ENCODE results near the gene DNAAF2.
A peak's percentile ranks its signal among the peaks of the same experiment; 100 is the strongest.
"Not testable (repeated sequence)": the region's sequence is repeated elsewhere in the genome, so short reads cannot be mapped to it uniquely, and the experiment has no call there.

Gene DNAAF2

GRCh38 chr14:49620182-49621113, 14.6 kb downstream of the DNAAF2 start, which contains the start of the genes MGAT2 and RPL36AL:
TSS of gene MGAT2 (plus strand) at chr14:49620799. CDS start at chr14:49621269, 470 bp downstream.
TSS of gene RPL36AL (minus strand) at chr14:49620626. CDS start at chr14:49619104, 1,522 bp downstream.
- DNase-seq: peak; percentile 91 to 96

- DNase-seq: no peak
Measured at GRCh38 chr14:49619730-49620129, 15.3 kb downstream of the DNAAF2 start.

GRCh38 chr14:49619273-49619672, 15.8 kb downstream of the DNAAF2 start:
- DNase-seq: not testable (repeated sequence)

GRCh38 chr14:49617852-49618519, 17.1 kb downstream of the DNAAF2 start:
- no peak for DNase-seq

- DNase-seq: peak in 1 of 2 experiments; percentile 44
Measured at GRCh38 chr14:49615776-49616175, 19.3 kb downstream of the DNAAF2 start.

- no peak for DNase-seq
Measured at GRCh38 chr14:49614196-49614595, 20.8 kb downstream of the DNAAF2 start.

- no peak for DNase-seq
Measured at GRCh38 chr14:49612671-49613070, 22.4 kb downstream of the DNAAF2 start.

- no peak for DNase-seq
Measured at GRCh38 chr14:49612251-49612650, 22.8 kb downstream of the DNAAF2 start.

- DNase-seq: no peak
Measured at GRCh38 chr14:49607583-49607982, 27.5 kb downstream of the DNAAF2 start.

GRCh38 chr14:49598485-49599300, 36.4 kb downstream of the DNAAF2 start, which contains the start of gene LRR1:
TSS of gene LRR1 (plus strand) at chr14:49598940. CDS start at chr14:49599021, 81 bp downstream.
- peak; percentile 71 to 83 for DNase-seq

GRCh38 chr14:49598189-49598484, 36.9 kb downstream of the DNAAF2 start:
- DNase-seq: no peak

GRCh38 chr14:49594347-49595091, 40.5 kb downstream of the DNAAF2 start:
- DNase-seq: peak in 1 of 2 experiments; percentile 11

- DNase-seq: no peak
Measured at GRCh38 chr14:49593016-49593415, 42.0 kb downstream of the DNAAF2 start.

- no peak for DNase-seq
Measured at GRCh38 chr14:49589387-49589786, 45.7 kb downstream of the DNAAF2 start.

- DNase-seq: peak; percentile 74 to 80
Measured at GRCh38 chr14:49586673-49587460, 48.2 kb downstream of the DNAAF2 start.

GRCh38 chr14:49585803-49586672, 49.0 kb downstream of the DNAAF2 start, which contains the start of gene RPS29:
TSS of gene RPS29 (minus strand) at chr14:49586380. CDS start at chr14:49586346, 34 bp downstream.
- peak; percentile 99 for DNase-seq

GRCh38 chr14:49584981-49585640, 49.9 kb downstream of the DNAAF2 start:
- not testable (repeated sequence) for DNase-seq

- no peak for DNase-seq
Measured at GRCh38 chr14:49584058-49584457, 51.0 kb downstream of the DNAAF2 start.

- no peak for DNase-seq
Measured at GRCh38 chr14:49583629-49584028, 51.4 kb downstream of the DNAAF2 start.
